ENCODE results near the gene KRTAP10-9.

The KRTAP10-9 gene

GRCh38 chr21:44612029-44612486, 14.8 kb upstream of the KRTAP10-9 start, which contains the start of gene KRTAP10-8:
Gene KRTAP10-8 (plus strand): TSS chr21:44612079. CDS start chr21:44612101, 22 bp downstream.
- TF ChIP-seq, protein P1, sequence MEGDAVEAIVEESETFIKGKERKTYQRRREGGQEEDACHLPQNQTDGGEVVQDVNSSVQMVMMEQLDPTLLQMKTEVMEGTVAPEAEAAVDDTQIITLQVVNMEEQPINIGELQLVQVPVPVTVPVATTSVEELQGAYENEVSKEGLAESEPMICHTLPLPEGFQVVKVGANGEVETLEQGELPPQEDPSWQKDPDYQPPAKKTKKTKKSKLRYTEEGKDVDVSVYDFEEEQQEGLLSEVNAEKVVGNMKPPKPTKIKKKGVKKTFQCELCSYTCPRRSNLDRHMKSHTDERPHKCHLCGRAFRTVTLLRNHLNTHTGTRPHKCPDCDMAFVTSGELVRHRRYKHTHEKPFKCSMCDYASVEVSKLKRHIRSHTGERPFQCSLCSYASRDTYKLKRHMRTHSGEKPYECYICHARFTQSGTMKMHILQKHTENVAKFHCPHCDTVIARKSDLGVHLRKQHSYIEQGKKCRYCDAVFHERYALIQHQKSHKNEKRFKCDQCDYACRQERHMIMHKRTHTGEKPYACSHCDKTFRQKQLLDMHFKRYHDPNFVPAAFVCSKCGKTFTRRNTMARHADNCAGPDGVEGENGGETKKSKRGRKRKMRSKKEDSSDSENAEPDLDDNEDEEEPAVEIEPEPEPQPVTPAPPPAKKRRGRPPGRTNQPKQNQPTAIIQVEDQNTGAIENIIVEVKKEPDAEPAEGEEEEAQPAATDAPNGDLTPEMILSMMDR (IDR thresholded peaks at IDR 0.05; ENCODE audit: borderline replicate concordance, control extremely low read depth, extremely low read depth, insufficient read depth, missing control alignments): no peak
- in situ Hi-C loops (cut with MboI; ENCODE audit: low sequenced_read_pairs, unreplicated experiment): no loop called here
- no peak for DNase-seq (ENCODE audit: low spot score)

DNA sequence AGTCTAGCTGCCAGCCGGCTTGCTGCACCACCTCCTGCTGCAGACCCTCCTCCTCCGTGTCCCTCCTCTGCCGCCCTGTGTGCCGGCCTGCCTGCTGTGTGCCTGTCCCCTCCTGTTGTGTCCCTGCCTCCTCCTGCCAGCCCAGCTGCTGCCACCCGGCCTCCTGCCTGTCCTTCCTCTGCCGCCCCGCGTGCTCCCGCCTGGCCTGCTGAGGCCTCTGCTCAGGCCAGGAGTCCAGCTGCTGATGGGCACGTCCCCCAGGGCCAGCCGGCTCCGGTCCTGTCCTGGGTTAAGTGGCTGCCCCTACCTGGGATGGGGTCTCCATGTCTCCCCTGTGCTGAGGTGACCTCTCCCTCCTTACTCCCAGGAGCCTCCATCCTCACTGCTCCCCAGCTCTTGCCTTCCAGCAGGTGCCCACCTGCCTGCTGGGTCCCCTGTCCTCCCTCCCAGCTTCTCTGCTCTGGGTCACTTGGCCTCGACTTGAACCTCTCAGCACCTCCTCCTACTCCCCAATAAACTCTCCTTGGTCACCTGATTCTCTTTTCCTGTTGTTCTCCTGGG, 14.1 kb upstream of the KRTAP10-9 start:
- TF ChIP-seq, protein P1 (IDR thresholded peaks at IDR 0.05; ENCODE audit: borderline replicate concordance, control extremely low read depth, extremely low read depth, insufficient read depth, missing control alignments): no peak
- DNase-seq (ENCODE audit: low spot score): no peak
- in situ Hi-C loops (cut with MboI; ENCODE audit: low sequenced_read_pairs, unreplicated experiment): no loop called here

DNA sequence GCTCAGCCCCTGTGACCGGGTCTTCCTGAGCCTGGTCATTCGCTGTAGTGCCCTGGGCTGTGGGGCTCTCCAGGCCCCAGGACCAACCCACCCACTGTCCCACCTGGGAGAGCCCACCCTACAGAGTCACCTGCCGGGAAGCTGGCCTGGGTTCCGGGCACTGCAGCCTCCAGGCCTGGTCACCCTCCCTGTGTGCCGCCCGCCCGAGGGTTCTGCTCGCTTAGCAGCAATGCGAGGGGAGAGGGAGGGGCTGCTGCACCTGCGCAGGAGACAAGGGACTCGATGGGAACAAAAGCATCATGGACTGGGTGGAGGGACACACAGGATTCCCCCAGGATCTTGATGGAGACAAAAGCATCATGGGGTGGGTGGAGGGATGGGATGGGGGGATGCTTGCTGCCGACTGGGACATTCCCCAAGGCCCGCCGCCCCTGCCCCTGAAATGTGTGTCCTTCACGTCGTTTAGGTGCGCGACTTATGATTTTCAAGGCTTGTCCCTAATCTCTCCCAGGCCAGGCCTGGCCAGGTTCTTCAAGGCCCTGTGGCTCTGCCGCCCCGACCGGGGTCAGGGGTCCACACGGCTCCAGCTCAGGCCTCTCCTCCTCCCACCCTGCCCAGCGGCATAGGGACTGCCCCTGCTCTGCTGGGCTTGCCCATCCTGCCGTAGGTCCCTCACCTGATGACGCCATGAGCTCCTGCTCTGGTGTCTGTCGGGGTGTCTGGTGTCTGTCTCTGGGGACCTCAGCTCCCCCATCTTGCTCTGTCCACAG, 13.3 kb upstream of the KRTAP10-9 start:
- DNase-seq (ENCODE audit: low spot score): no peak
- TF ChIP-seq, protein P1 (IDR thresholded peaks at IDR 0.05; ENCODE audit: borderline replicate concordance, control extremely low read depth, extremely low read depth, insufficient read depth, missing control alignments): no peak
- in situ Hi-C loops (cut with MboI; ENCODE audit: low sequenced_read_pairs, unreplicated experiment): no loop called here

- TF ChIP-seq, protein P1 (IDR thresholded peaks at IDR 0.05; ENCODE audit: borderline replicate concordance, control extremely low read depth, extremely low read depth, insufficient read depth, missing control alignments): no peak
- DNase-seq (ENCODE audit: low spot score): no peak
- in situ Hi-C loops (cut with MboI; ENCODE audit: low sequenced_read_pairs, unreplicated experiment): no loop called here
These were observed 12.7 kb upstream of the KRTAP10-9 start for GRCh38 chr21:44614161-44614631.

- no peak for DNase-seq (ENCODE audit: low spot score)
- in situ Hi-C loops (cut with MboI; ENCODE audit: low sequenced_read_pairs, unreplicated experiment): no loop called here
- TF ChIP-seq, protein P1 (IDR thresholded peaks at IDR 0.05; ENCODE audit: borderline replicate concordance, control extremely low read depth, extremely low read depth, insufficient read depth, missing control alignments): no peak
These were observed 11.9 kb upstream of the KRTAP10-9 start for GRCh38 chr21:44614961-44615391.

GRCh38 chr21:44615466-44615865, 11.4 kb upstream of the KRTAP10-9 start:
- TF ChIP-seq, protein P1 (IDR thresholded peaks at IDR 0.05; ENCODE audit: borderline replicate concordance, control extremely low read depth, extremely low read depth, insufficient read depth, missing control alignments): no peak
- no peak for DNase-seq (ENCODE audit: low spot score)
- in situ Hi-C loops (cut with MboI; ENCODE audit: low sequenced_read_pairs, unreplicated experiment): no loop called here
